Karpas-422 (cell line): ENCODE data around the gene ROCK2. TPM values are rescaled to one million over a fixed set of nuclear protein-coding genes. Genes with fewer than 3 reads are reported as not detected.

ENCODE experiments used
- DNase-seq: peaks from one replicate; pipeline ENCODE4 v3.0.0-alpha.2; 2015
- H2AFZ ChIP-seq: fragments of 200-600 bp; sonication (generic); 2 replicates; pipeline ENCODE4 v1.6.1; 2014; ENCODE audit warnings: antibody characterized with exemption, low read length, mixed read lengths
- H3K27ac ChIP-seq: fragments of 200-600 bp; sonication (generic); 2 replicates; pipeline ENCODE4 v1.5.1; 2014; ENCODE audit warnings: mild to moderate bottlenecking, low read length, moderate library complexity
- H3K27me3 ChIP-seq: fragments of 200-600 bp; sonication (generic); 2 replicates; pipeline ENCODE4 v1.6.1; 2014; ENCODE audit warnings: low read length, mixed read lengths
- H3K36me3 ChIP-seq: fragments of 200-600 bp; sonication (generic); 2 replicates; pipeline ENCODE4 v1.6.1; 2014; ENCODE audit warnings: low read length, mixed read lengths; ENCODE audit not compliant: insufficient read depth
- H3K4me1 ChIP-seq: fragments of 200-600 bp; sonication (generic); 2 replicates; pipeline ENCODE4 v1.6.1; 2014; ENCODE audit warnings: mild to moderate bottlenecking, low read length, mixed read lengths
- H3K4me2 ChIP-seq: fragments of 200-600 bp; sonication (generic); 2 replicates; pipeline ENCODE4 v1.6.1; 2014; ENCODE audit warnings: low read length, low read depth, mild to moderate bottlenecking; ENCODE audit not compliant: poor library complexity, severe bottlenecking
- H3K4me3 ChIP-seq: fragments of 200-600 bp; sonication (generic); 2 replicates; pipeline ENCODE4 v1.5.1; 2014; ENCODE audit warnings: mild to moderate bottlenecking, antibody characterized with exemption, low read length, mixed read lengths
- H3K79me2 ChIP-seq: fragments of 200-600 bp; sonication (generic); 2 replicates; pipeline ENCODE4 v1.6.1; 2014; ENCODE audit warnings: mild to moderate bottlenecking, low read length, mixed read lengths
- H3K9ac ChIP-seq: fragments of 200-600 bp; sonication (generic); 2 replicates; pipeline ENCODE4 v1.6.0; 2014; ENCODE audit warnings: low read length
- H3K9me2 ChIP-seq: fragments of 200-600 bp; sonication (generic), shearing (Covaris generic); replicated peaks from 2 replicates; pipeline ENCODE4 v1.6.0; 2014; ENCODE audit warnings: mild to moderate bottlenecking, low read length, moderate library complexity; ENCODE audit not compliant: insufficient read depth
- H3K9me3 ChIP-seq: fragments of 300-700, 200-600 bp; sonication (generic); 2 replicates; pipeline ENCODE4 v1.6.1; 2014; ENCODE audit warnings: low read length, mixed read lengths
- H4K20me1 ChIP-seq: fragments of 200-600 bp; sonication (generic); 2 replicates; pipeline ENCODE4 v1.6.1; 2014; ENCODE audit warnings: mild to moderate bottlenecking, antibody characterized with exemption, low read length, low read depth; ENCODE audit not compliant: insufficient read depth
- total RNA-seq: library from RNA; depleted of rRNA; stranded (reverse); fragments of >200 nt; shearing (Covaris generic); gene quantifications from 2 replicates; pipeline ENCODE4 v1.2.3, GENCODE V29; 2014; ENCODE audit warnings: low replicate concordance

The ROCK2 gene
- total RNA-seq, 1 experiment from 2014 or later = 14.2 TPM

DNA sequence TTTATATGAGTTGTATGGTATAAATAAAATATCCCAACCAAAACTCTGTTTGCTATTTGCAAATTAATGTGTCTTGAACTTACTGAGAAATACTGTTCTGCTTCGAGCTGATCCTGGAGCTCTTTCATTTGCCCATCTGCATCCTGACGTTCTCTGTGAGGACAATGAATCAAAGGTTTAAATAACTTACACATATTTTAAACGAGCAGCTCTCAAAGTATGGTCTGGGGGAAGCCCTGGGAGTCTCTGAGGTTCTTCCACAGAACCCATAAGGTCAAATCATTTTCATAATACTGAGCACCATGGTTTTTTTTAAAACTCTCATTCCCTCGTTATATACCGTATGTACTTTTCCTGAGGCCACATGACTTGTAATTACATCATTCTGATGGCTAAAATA, 142.5 kb downstream of the ROCK2 start:
- Histone ChIP-seq H2AFZ (no peak overlapping the region), H3K4me2 (no peak overlapping the region), H3K4me3 (no peak overlapping the region), H3K36me3 (no peaks in the 10 kb centered on the region), H3K27me3 (no peaks in the 10 kb centered on the region), H3K4me1 (no peaks in the 10 kb centered on the region), H3K9me2 (no peaks in the 10 kb centered on the region), H3K79me2 (no peaks in the 10 kb centered on the region), H3K27ac (no peak overlapping the region), H3K9me3 (no peaks in the 10 kb centered on the region), H4K20me1 (no peaks in the 10 kb centered on the region), H3K9ac (no peak overlapping the region)
- DNase-seq = no peak

DNA sequence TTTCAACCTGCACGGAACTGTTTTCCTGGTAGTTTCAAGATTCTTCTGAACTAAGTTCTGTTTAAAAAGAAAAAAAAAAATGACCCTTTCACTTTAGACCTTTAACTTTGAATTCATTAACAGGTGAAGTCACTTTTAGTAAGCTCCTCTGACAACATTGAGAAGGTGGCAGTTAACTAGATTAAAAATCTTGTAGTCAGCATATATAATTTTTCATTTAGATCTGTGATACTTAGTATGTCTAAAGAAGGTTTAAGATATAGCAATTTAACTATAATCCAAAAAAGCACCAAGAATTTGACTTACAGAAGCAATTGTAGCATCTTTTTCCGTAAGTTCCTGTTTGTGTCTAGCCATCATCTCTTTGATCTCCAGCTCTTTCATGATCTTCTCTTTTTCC, 143.8 kb downstream of the ROCK2 start:
- H3K9ac ChIP-seq = no peak overlapping the region
- H2AFZ ChIP-seq = no peak overlapping the region
- H3K27ac ChIP-seq = no peak overlapping the region
- no peaks in the 10 kb centered on the region for H4K20me1 ChIP-seq
- no peaks in the 10 kb centered on the region for H3K9me3 ChIP-seq
- H3K79me2 ChIP-seq = no peaks in the 10 kb centered on the region
- no peaks in the 10 kb centered on the region for H3K27me3 ChIP-seq
- no peak overlapping the region for H3K4me2 ChIP-seq
- no peaks in the 10 kb centered on the region for H3K4me1 ChIP-seq
- H3K9me2 ChIP-seq = no peaks in the 10 kb centered on the region
- no peak for DNase-seq
- no peak overlapping the region for H3K4me3 ChIP-seq
- no peaks in the 10 kb centered on the region for H3K36me3 ChIP-seq

DNA sequence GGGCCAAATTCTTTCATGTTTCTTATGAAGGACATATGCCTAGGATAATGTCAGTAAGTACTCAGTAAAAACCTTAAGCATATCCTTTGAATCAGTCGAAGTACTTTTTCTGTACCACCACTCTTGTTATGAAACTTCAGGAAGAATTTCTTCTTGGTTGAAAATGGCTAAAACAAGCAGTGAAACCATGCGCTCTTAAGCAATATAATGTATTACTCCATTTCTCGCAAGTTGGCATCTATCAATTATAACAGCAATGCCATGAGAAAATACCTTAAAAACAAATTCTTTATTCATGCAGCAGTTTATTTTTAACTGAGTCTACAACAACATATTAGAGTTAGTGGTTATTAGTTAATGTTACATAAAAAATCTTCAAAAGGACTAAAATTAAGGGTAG, 148.2 kb downstream of the ROCK2 start:
- no peak for DNase-seq
- Histone ChIP-seq H3K79me2 (no peaks in the 10 kb centered on the region), H3K4me3 (no peak overlapping the region), H3K4me1 (no peaks in the 10 kb centered on the region), H3K9me3 (no peaks in the 10 kb centered on the region), H3K27me3 (no peaks in the 10 kb centered on the region), H3K27ac (no peak overlapping the region), H2AFZ (no peak overlapping the region), H4K20me1 (no peaks in the 10 kb centered on the region), H3K9ac (no peak overlapping the region), H3K36me3 (no peaks in the 10 kb centered on the region; the same call in 1 of the 2 replicates), H3K9me2 (no peaks in the 10 kb centered on the region), H3K4me2 (no peak overlapping the region)

- H3K36me3 ChIP-seq = peaks cover 3% of the 10 kb centered on the region; the same call in 1 of the 2 replicates
- DNase-seq = no peak
- H3K27me3 ChIP-seq = no peaks in the 10 kb centered on the region
- no peak overlapping the region for H2AFZ ChIP-seq
- no peaks in the 10 kb centered on the region for H4K20me1 ChIP-seq
- H3K27ac ChIP-seq = no peak overlapping the region
- H3K4me2 ChIP-seq = no peak overlapping the region
- no peak overlapping the region for H3K9ac ChIP-seq
- no peaks in the 10 kb centered on the region for H3K79me2 ChIP-seq
- no peak overlapping the region for H3K4me3 ChIP-seq
- no peaks in the 10 kb centered on the region for H3K9me3 ChIP-seq
- no peaks in the 10 kb centered on the region for H3K9me2 ChIP-seq
- no peaks in the 10 kb centered on the region for H3K4me1 ChIP-seq
These were observed 156.7 kb downstream of the ROCK2 start for GRCh38 chr2:11187731-11188130.

GRCh38 chr2:11187083-11187619, 157.3 kb downstream of the ROCK2 start:
- Histone ChIP-seq H2AFZ (no peak overlapping the region), H3K9me3 (no peaks in the 10 kb centered on the region), H4K20me1 (no peaks in the 10 kb centered on the region), H3K27me3 (no peaks in the 10 kb centered on the region), H3K4me1 (no peaks in the 10 kb centered on the region), H3K27ac (no peak overlapping the region), H3K36me3 (peaks cover 3% of the 10 kb centered on the region; the same call in 1 of the 2 replicates), H3K9me2 (no peaks in the 10 kb centered on the region), H3K79me2 (no peaks in the 10 kb centered on the region), H3K4me2 (no peak overlapping the region), H3K9ac (no peak overlapping the region), H3K4me3 (no peak overlapping the region)
- DNase-seq = no peak

- Histone ChIP-seq H3K9ac (no peak overlapping the region), H3K9me3 (no peaks in the 10 kb centered on the region), H3K27me3 (no peaks in the 10 kb centered on the region), H3K36me3 (peaks cover 3% of the 10 kb centered on the region; the same call in 1 of the 2 replicates), H3K79me2 (no peaks in the 10 kb centered on the region), H3K27ac (no peak overlapping the region), H4K20me1 (no peaks in the 10 kb centered on the region), H2AFZ (no peak overlapping the region), H3K4me2 (no peak overlapping the region), H3K9me2 (no peaks in the 10 kb centered on the region), H3K4me3 (no peak overlapping the region), H3K4me1 (no peaks in the 10 kb centered on the region)
- no peak for DNase-seq
These were observed 158.3 kb downstream of the ROCK2 start for GRCh38 chr2:11186145-11186544.

DNA sequence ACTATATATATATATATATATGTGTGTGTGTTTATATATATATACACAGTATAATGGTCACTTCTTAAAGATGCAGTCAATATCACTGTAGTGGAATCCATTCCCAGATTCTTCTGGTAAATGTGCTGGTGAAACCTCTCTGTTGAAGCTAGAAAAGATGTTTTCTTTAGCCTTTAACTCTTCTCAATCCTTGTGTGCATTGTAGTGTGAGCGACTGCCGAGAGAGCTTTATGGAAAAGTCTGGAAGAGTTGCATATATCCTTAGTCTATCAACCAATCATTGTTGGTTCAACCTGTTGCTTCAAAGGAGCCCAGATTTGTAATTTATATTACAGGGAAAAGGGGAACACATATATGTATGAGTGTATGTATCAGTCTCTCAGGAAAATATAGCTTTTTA, 161.5 kb downstream of the ROCK2 start:
- Histone ChIP-seq H3K9ac (no peak overlapping the region), H3K9me2 (no peaks in the 10 kb centered on the region), H3K4me3 (no peak overlapping the region), H3K4me2 (no peak overlapping the region), H2AFZ (no peak overlapping the region), H3K27me3 (no peaks in the 10 kb centered on the region), H3K27ac (no peak overlapping the region), H3K79me2 (no peaks in the 10 kb centered on the region), H3K9me3 (no peaks in the 10 kb centered on the region), H3K4me1 (peaks cover 8% of the 10 kb centered on the region; the same call in 1 of the 2 replicates), H4K20me1 (no peaks in the 10 kb centered on the region), H3K36me3 (peaks cover 3% of the 10 kb centered on the region; the same call in 1 of the 2 replicates)
- no peak for DNase-seq

GRCh38 chr2:11180653-11181052, 163.8 kb downstream of the ROCK2 start:
- Histone ChIP-seq H3K4me3 (no peak overlapping the region), H3K4me2 (no peak overlapping the region), H3K27ac (no peak overlapping the region), H2AFZ (no peak overlapping the region), H3K36me3 (peaks cover 3% of the 10 kb centered on the region; the same call in 1 of the 2 replicates), H3K9ac (no peak overlapping the region), H3K4me1 (peaks cover 8% of the 10 kb centered on the region; the same call in 1 of the 2 replicates), H3K9me3 (no peaks in the 10 kb centered on the region), H3K79me2 (no peaks in the 10 kb centered on the region), H3K27me3 (no peaks in the 10 kb centered on the region), H3K9me2 (no peaks in the 10 kb centered on the region), H4K20me1 (no peaks in the 10 kb centered on the region)
- DNase-seq = no peak
